ENCODE data around the gene PXYLP1.

The PXYLP1 gene

DNA sequence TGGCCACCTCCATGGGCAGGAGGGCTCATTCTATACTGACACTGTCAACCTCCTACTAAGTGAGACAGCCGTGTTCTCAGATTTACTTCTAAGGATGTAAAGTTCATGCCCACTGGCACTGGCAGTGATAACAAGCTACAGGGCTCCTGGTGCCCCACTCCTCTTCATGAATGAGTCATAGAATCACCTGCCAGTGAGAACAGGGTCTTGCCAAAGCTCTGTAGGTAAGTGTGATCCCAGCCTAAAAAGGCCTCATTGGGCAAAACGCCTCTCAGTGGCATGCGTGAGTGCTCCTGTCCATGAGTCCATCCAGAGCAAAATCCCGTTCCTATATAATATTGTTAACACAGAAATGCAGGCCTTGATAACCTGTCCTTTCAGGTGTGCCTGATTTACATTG lies 17.4 kb downstream of the PXYLP1 start:
- Histone ChIP-seq H3K36me3 (ENCODE audit: control insufficient read depth, insufficient read depth, low read length) (no peaks in the 10 kb centered on the region), H3K4me3 (ENCODE audit: low read length) (no peak overlapping the region), H3K27me3 (ENCODE audit: control insufficient read depth, insufficient read depth, low read length) (no peaks in the 10 kb centered on the region), H3K27ac (ENCODE audit: low read length) (no peak overlapping the region), H3K4me1 (ENCODE audit: control insufficient read depth, insufficient read depth, low read length) (no peaks in the 10 kb centered on the region), H3K9me3 (ENCODE audit: control insufficient read depth, insufficient read depth, low read length) (no peaks in the 10 kb centered on the region)
- whole genome bisulfite sequencing (ENCODE audit: insufficient coverage, insufficient read length), result no CpG with 5 or more reads among the region's 4 CpGs
- no peak for DNase-seq (ENCODE audit: low read depth, low spot score)

- no peaks in the 10 kb centered on the region for H3K4me1 ChIP-seq (ENCODE audit: control insufficient read depth, insufficient read depth, low read length)
Observed at GRCh38 chr3:141250342-141250741, 18.7 kb downstream of the PXYLP1 start.

DNA sequence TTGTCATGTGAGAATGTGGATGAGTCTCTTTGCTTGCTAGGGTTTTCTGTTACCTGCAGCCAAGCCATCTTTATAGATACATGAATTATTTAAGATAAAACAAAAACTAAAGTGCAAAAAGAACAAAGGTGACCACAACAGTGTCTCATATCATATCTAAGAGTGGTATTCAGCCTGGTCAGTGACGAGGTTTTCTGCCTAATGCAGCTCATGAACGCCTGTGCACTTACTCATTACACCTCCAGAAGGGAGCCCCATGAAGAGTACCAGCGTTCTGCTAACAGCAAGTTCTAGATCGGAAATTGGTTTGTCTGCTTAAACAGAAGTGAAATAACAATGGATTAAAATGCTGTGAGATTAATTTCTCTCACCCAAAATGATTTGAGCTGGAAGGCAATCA lies 19.2 kb downstream of the PXYLP1 start:
- H3K27me3 ChIP-seq (ENCODE audit: control insufficient read depth, insufficient read depth, low read length), result no peaks in the 10 kb centered on the region
- no peak overlapping the region for H3K4me3 ChIP-seq (ENCODE audit: low read length)
- no peaks in the 10 kb centered on the region for H3K9me3 ChIP-seq (ENCODE audit: control insufficient read depth, insufficient read depth, low read length)
- 0 out of 2 replicates have a peak, but pooled peaks cover 1% of the 10 kb centered on the region for H3K4me1 ChIP-seq (ENCODE audit: control insufficient read depth, insufficient read depth, low read length)
- no peak overlapping the region for H3K27ac ChIP-seq (ENCODE audit: low read length)
- no CpG with 5 or more reads among the region's 4 CpGs for WGBS (ENCODE audit: insufficient coverage, insufficient read length)
- DNase-seq (ENCODE audit: low read depth, low spot score), result no peak
- no peaks in the 10 kb centered on the region for H3K36me3 ChIP-seq (ENCODE audit: control insufficient read depth, insufficient read depth, low read length)

More at GRCh38 chr3:141250342-141250741, 18.7 kb downstream of the PXYLP1 start:
- Histone ChIP-seq H3K27me3 (ENCODE audit: control insufficient read depth, insufficient read depth, low read length) (no peaks in the 10 kb centered on the region), H3K36me3 (ENCODE audit: control insufficient read depth, insufficient read depth, low read length) (no peaks in the 10 kb centered on the region), H3K27ac (ENCODE audit: low read length) (no peak overlapping the region), H3K9me3 (ENCODE audit: control insufficient read depth, insufficient read depth, low read length) (no peaks in the 10 kb centered on the region), H3K4me3 (ENCODE audit: low read length) (no peak overlapping the region)
- no peak for DNase-seq (ENCODE audit: low read depth, low spot score)
- WGBS (ENCODE audit: insufficient coverage, insufficient read length), result no CpG with 5 or more reads among the region's 5 CpGs

DNA sequence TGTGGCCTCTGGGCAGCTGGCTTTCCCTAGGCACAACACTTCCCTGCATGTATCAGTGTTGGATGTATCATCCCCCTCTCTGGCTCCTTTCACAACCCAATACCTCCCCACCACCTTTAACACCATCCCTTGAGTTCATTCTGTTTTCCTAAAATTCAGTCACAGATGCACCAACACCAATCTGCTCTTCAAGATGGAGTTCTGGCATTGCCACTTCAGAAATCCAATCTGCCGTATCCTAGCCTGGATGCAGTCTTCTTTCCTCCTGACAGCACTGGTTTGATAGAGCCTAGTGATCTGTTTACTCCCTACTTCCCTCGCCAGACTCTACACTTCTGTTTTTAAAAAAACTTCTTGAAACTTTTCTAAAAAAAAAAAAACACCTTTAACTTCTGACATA lies 21.7 kb downstream of the PXYLP1 start:
- no peaks in the 10 kb centered on the region for H3K27me3 ChIP-seq (ENCODE audit: control insufficient read depth, insufficient read depth, low read length)
- no peaks in the 10 kb centered on the region for H3K36me3 ChIP-seq (ENCODE audit: control insufficient read depth, insufficient read depth, low read length)
- H3K27ac ChIP-seq (ENCODE audit: low read length), result no peak overlapping the region
- no peak overlapping the region for H3K4me3 ChIP-seq (ENCODE audit: low read length)
- no peaks in the 10 kb centered on the region for H3K9me3 ChIP-seq (ENCODE audit: control insufficient read depth, insufficient read depth, low read length)
- no peak for DNase-seq (ENCODE audit: low read depth, low spot score)
- WGBS (ENCODE audit: insufficient coverage, insufficient read length), result no CpG with 5 or more reads among the region's 2 CpGs
- peaks cover 1% of the 10 kb centered on the region; the same call in 1 of the 2 replicates for H3K4me1 ChIP-seq (ENCODE audit: control insufficient read depth, insufficient read depth, low read length)

DNA sequence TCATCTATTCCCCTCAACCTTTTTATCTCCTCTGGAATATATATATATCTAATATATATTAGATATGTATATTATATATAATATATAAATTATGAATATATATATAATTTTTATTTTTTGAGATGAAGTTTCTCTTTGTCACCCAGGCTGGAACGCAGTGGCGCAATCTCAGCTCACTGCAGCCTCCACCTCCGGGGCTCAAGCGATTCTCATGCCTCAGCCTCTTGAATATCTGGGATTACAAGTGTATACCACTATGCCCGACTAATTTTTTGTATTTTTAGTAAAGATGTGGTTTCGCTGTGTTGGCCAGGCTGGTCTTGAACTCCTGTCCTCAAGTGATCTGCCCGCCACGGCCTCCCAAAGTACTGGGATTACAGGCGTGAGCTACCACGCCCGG lies 22.2 kb downstream of the PXYLP1 start:
- DNase-seq (ENCODE audit: low read depth, low spot score), result no peak
- Histone ChIP-seq H3K4me1 (ENCODE audit: control insufficient read depth, insufficient read depth, low read length) (peaks cover 1% of the 10 kb centered on the region; the same call in 1 of the 2 replicates), H3K36me3 (ENCODE audit: control insufficient read depth, insufficient read depth, low read length) (no peaks in the 10 kb centered on the region), H3K9me3 (ENCODE audit: control insufficient read depth, insufficient read depth, low read length) (no peaks in the 10 kb centered on the region), H3K27ac (ENCODE audit: low read length) (no peak overlapping the region), H3K4me3 (ENCODE audit: low read length) (no peak overlapping the region), H3K27me3 (ENCODE audit: control insufficient read depth, insufficient read depth, low read length) (no peaks in the 10 kb centered on the region)
- WGBS (ENCODE audit: insufficient coverage, insufficient read length), result no CpG with 5 or more reads among the region's 11 CpGs

- Histone ChIP-seq H3K27ac (ENCODE audit: low read length) (no peak overlapping the region), H3K27me3 (ENCODE audit: control insufficient read depth, insufficient read depth, low read length) (no peaks in the 10 kb centered on the region), H3K4me1 (ENCODE audit: control insufficient read depth, insufficient read depth, low read length) (peaks cover 1% of the 10 kb centered on the region; the same call in 1 of the 2 replicates), H3K4me3 (ENCODE audit: low read length) (no peak overlapping the region), H3K9me3 (ENCODE audit: control insufficient read depth, insufficient read depth, low read length) (no peaks in the 10 kb centered on the region), H3K36me3 (ENCODE audit: control insufficient read depth, insufficient read depth, low read length) (no peaks in the 10 kb centered on the region)
- no peak for DNase-seq (ENCODE audit: low read depth, low spot score)
- WGBS (ENCODE audit: insufficient coverage, insufficient read length), result no CpG with 5 or more reads among the region's 5 CpGs
Observed at GRCh38 chr3:141255137-141255845, 23.7 kb downstream of the PXYLP1 start.

DNA sequence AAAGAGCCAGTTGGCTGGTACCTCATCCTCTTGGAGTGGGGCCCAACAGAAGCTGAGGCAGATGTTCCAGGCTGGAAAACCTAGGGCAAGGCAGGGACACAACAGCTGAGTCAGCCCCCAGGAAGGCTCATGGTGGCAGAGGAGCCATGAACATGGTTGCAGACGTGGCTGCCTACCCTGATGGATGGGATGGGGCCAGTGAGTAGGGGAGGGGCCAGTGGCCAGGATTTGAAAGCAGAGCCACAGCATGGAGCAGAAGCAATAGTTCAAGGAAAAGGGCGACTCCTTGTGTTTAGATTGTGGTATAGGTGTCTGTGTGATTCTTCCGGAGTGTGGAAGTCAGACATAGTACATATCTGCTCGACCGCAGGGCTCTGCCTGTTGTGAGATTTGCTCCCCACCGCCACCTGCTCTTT lies 24.2 kb downstream of the PXYLP1 start:
- no peak overlapping the region for H3K4me3 ChIP-seq (ENCODE audit: low read length)
- DNase-seq (ENCODE audit: low read depth, low spot score), result no peak
- H3K27ac ChIP-seq (ENCODE audit: low read length), result no peak overlapping the region
- H3K27me3 ChIP-seq (ENCODE audit: control insufficient read depth, insufficient read depth, low read length), result no peaks in the 10 kb centered on the region
- H3K36me3 ChIP-seq (ENCODE audit: control insufficient read depth, insufficient read depth, low read length), result no peaks in the 10 kb centered on the region
- H3K4me1 ChIP-seq (ENCODE audit: control insufficient read depth, insufficient read depth, low read length), result peaks cover 1% of the 10 kb centered on the region; the same call in 1 of the 2 replicates
- no peaks in the 10 kb centered on the region for H3K9me3 ChIP-seq (ENCODE audit: control insufficient read depth, insufficient read depth, low read length)
- WGBS (ENCODE audit: insufficient coverage, insufficient read length), result no CpG with 5 or more reads among the region's 6 CpGs

DNA sequence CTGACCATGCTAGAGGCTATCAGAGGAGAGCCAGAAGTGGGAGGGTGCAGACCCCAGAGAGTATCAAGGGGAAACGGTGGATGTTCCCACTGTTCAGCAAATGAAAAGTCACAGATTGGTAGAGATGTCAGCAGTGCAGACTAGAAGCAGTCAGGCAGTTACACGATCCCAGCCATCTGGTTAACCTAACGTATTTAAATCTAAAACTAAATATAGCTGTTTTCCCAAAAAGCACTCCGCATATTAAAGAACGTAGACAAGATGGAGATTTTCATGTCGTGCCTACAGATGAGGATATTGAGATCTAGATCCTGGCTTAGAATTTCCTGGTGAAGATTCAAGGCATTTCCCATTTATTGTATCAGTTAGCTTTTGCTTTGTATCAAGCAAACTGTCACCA lies 25.2 kb downstream of the PXYLP1 start:
- Histone ChIP-seq H3K27me3 (ENCODE audit: control insufficient read depth, insufficient read depth, low read length) (no peaks in the 10 kb centered on the region), H3K36me3 (ENCODE audit: control insufficient read depth, insufficient read depth, low read length) (no peaks in the 10 kb centered on the region), H3K9me3 (ENCODE audit: control insufficient read depth, insufficient read depth, low read length) (no peaks in the 10 kb centered on the region), H3K4me1 (ENCODE audit: control insufficient read depth, insufficient read depth, low read length) (peaks cover 1% of the 10 kb centered on the region; the same call in 1 of the 2 replicates), H3K27ac (ENCODE audit: low read length) (no peak overlapping the region), H3K4me3 (ENCODE audit: low read length) (no peak overlapping the region)
- no CpG with 5 or more reads among the region's 6 CpGs for WGBS (ENCODE audit: insufficient coverage, insufficient read length)
- DNase-seq (ENCODE audit: low read depth, low spot score), result no peak

- H3K36me3 ChIP-seq (ENCODE audit: control insufficient read depth, insufficient read depth, low read length), result no peaks in the 10 kb centered on the region
Observed at GRCh38 chr3:141257961-141258360, 26.3 kb downstream of the PXYLP1 start.

GRCh38 chr3:141258973-141259372 lies 27.3 kb downstream of the PXYLP1 start:
- WGBS (ENCODE audit: insufficient coverage, insufficient read length), result no CpG with 5 or more reads among the region's 2 CpGs
- Histone ChIP-seq H3K27ac (ENCODE audit: low read length) (no peak overlapping the region), H3K27me3 (ENCODE audit: control insufficient read depth, insufficient read depth, low read length) (no peaks in the 10 kb centered on the region), H3K9me3 (ENCODE audit: control insufficient read depth, insufficient read depth, low read length) (no peaks in the 10 kb centered on the region), H3K4me3 (ENCODE audit: low read length) (no peak overlapping the region), H3K36me3 (ENCODE audit: control insufficient read depth, insufficient read depth, low read length) (no peaks in the 10 kb centered on the region), H3K4me1 (ENCODE audit: control insufficient read depth, insufficient read depth, low read length) (peaks cover 1% of the 10 kb centered on the region; the same call in 1 of the 2 replicates)
- DNase-seq (ENCODE audit: low read depth, low spot score), result no peak

More at GRCh38 chr3:141257961-141258360, 26.3 kb downstream of the PXYLP1 start:
- no CpG with 5 or more reads among the region's 8 CpGs for WGBS (ENCODE audit: insufficient coverage, insufficient read length)
- no peak overlapping the region for H3K27ac ChIP-seq (ENCODE audit: low read length)
- no peaks in the 10 kb centered on the region for H3K9me3 ChIP-seq (ENCODE audit: control insufficient read depth, insufficient read depth, low read length)
- DNase-seq (ENCODE audit: low read depth, low spot score), result no peak
- H3K27me3 ChIP-seq (ENCODE audit: control insufficient read depth, insufficient read depth, low read length), result no peaks in the 10 kb centered on the region
- H3K4me1 ChIP-seq (ENCODE audit: control insufficient read depth, insufficient read depth, low read length), result peaks cover 1% of the 10 kb centered on the region; the same call in 1 of the 2 replicates
- H3K4me3 ChIP-seq (ENCODE audit: low read length), result no peak overlapping the region

Measured in iPS DF 6.9 (cell line).